Measurements from ENCODE around the gene TMEM132E. TPM values are rescaled to one million over a fixed set of nuclear protein-coding genes. Genes with fewer than 3 reads are reported as not detected.

Gene TMEM132E
- total and polyA plus RNA-seq, 3 donors from 2014 or later = 2.6 to 3.6 (median 3.1) TPM

DNA sequence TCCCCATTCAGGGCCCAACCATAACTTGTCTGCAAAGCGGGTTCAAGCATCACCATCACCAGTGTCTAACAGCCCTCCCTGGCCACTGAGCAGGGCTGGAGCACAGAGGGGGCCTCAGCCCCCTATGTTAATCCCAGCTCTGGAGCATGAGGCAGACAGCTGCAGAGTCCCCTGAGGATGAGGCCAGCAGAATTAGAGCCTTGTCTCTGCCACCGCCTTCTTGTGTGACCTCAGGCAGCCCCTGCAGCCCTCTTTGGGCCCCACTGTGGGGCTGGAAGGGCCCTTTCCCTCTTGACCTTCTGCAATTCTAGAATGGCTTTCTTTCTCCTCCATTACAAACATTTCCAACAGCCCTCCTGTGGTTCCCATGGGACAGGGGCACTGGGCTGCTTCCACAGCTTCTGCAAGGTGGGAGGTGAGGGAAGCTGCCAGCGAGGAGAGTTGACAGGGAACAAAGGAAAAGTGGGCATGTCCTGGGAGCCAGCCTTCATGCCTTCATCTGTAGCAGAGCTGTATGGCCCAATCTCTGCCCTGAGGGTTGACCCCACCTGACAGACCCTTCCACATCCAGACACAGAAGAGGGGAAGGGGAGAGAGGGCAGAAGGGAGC lies 65.7 kb downstream of the TMEM132E start:
- H3K27ac ChIP-seq = no peak overlapping the region
- no peak overlapping the region for H3K4me3 ChIP-seq
- intact Hi-C loops (cut with DNase I; ENCODE audit: low total_unique reads) = no loop called here
- TF ChIP-seq POLR2A (IDR thresholded peaks at IDR 0.05) = no peak
- TF ChIP-seq, protein P1, sequence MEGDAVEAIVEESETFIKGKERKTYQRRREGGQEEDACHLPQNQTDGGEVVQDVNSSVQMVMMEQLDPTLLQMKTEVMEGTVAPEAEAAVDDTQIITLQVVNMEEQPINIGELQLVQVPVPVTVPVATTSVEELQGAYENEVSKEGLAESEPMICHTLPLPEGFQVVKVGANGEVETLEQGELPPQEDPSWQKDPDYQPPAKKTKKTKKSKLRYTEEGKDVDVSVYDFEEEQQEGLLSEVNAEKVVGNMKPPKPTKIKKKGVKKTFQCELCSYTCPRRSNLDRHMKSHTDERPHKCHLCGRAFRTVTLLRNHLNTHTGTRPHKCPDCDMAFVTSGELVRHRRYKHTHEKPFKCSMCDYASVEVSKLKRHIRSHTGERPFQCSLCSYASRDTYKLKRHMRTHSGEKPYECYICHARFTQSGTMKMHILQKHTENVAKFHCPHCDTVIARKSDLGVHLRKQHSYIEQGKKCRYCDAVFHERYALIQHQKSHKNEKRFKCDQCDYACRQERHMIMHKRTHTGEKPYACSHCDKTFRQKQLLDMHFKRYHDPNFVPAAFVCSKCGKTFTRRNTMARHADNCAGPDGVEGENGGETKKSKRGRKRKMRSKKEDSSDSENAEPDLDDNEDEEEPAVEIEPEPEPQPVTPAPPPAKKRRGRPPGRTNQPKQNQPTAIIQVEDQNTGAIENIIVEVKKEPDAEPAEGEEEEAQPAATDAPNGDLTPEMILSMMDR (IDR thresholded peaks at IDR 0.05) = no peak
- H3K9me3 ChIP-seq = no peaks in the 10 kb centered on the region
- WGBS, 2 donors = 77 to 94% methylated on average over 3 of the region's 3 CpGs
- no peak for DNase-seq
- no peaks in the 10 kb centered on the region for H3K4me1 ChIP-seq
- H3K36me3 ChIP-seq (ENCODE audit: low read depth, missing control alignments) = no peaks in the 10 kb centered on the region
- no peaks in the 10 kb centered on the region for H3K27me3 ChIP-seq

DNA sequence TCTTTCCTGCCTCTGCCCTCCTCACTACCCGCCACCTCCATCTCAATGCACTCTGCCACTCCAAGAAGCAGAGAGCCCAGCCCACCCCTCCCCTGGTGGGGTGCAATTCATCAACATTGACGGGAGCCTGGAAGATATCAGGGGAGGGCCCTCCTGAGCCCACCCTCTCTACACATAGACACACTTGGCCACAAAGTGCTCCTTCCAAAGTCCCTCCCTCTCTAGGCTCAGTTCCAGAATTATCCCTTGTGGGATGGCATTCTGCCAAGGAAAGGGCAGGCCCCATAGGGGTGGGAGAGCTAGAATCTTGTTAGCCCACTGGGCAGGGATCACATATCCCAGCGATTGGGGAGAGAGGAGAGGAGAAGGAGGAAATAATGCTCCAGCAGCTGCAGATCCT lies 66.2 kb downstream of the TMEM132E start:
- WGBS, 2 donors = 32 to 56% methylated on average over 3 of the region's 3 CpGs
- intact Hi-C loops (cut with DNase I; ENCODE audit: low total_unique reads) = no loop called here
- no peak for DNase-seq

DNA sequence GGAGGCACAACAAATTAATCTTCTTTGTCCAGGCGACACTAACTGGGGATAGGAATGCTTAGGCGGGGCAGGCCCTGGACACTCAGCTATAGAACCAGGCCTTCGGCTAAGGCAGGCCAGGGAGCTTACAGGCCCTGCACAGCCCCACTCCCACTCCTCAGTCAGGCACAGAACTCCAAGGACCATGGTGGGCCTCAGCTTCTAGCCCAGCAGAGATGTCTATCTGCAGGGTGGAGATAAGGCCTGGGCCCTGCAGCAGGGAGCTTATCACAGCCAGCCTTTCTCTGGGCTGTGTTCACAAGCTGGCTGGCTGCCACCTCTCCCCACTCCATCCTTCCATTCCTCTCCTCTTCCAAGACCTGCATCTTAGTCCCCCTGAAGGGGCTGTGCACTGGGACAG lies 68.1 kb downstream of the TMEM132E start:
- Histone ChIP-seq H3K36me3 (ENCODE audit: low read depth, missing control alignments) (no peaks in the 10 kb centered on the region), H3K4me3 (no peak overlapping the region), H3K9me3 (no peaks in the 10 kb centered on the region), H3K27ac (no peak overlapping the region), H3K4me1 (peaks cover under 1% of the 10 kb centered on the region), H3K27me3 (no peaks in the 10 kb centered on the region)
- TF ChIP-seq, protein P1 (IDR thresholded peaks at IDR 0.05) = no peak
- TF ChIP-seq POLR2A (IDR thresholded peaks at IDR 0.05) = no peak
- intact Hi-C loops (cut with DNase I; ENCODE audit: low total_unique reads) = no loop called here
- WGBS, 2 donors = 74 to 86% methylated on average over 2 to 3 of the region's 3 CpGs
- DNase-seq = no peak

More for the DNA sequence above, 66.2 kb downstream of the TMEM132E start:
- Histone ChIP-seq H3K27ac (no peak overlapping the region), H3K4me3 (no peak overlapping the region), H3K4me1 (no peaks in the 10 kb centered on the region), H3K36me3 (ENCODE audit: low read depth, missing control alignments) (no peaks in the 10 kb centered on the region), H3K27me3 (no peaks in the 10 kb centered on the region), H3K9me3 (no peaks in the 10 kb centered on the region)
- no peak for TF ChIP-seq POLR2A (IDR thresholded peaks at IDR 0.05)
- TF ChIP-seq, protein P1 (IDR thresholded peaks at IDR 0.05) = no peak

DNA sequence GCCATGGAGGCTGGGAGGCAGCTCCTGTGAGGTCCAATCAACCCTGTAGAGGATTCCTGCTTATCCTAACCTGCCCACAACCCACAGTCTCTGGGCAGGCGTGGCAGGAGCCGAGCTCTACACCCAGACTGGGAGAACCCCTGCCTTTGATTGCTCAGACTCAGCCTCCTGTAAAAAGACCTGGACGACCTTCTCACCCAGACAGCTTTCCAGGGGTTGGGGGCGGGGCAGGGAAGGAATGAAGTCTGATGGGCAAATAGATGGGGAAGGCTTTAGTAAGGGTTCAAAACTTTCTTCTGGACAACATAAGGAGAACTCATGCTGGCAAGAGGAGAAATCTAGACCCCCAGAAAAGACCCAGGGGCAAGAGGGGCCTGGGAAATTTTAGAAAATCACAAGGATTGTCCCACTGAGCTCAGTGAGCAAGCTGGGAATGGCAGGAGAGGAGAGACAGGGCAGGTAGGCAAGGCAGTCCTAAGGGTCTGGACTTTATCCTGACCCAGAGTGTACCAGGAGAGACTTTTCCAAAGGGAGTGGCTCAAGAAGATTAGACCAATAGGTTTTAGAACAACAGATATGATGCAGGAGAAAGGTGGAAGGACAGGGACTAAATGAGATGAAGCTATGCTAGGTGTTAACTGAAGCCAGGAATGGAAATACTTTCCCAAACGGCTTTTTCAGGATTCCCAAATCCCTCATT lies 70.8 kb downstream of the TMEM132E start:
- TF ChIP-seq, protein P1 (IDR thresholded peaks at IDR 0.05) = no peak
- intact Hi-C loops (cut with DNase I; ENCODE audit: low total_unique reads) = no loop called here
- 88 to 90% methylated on average over 5 of the region's 5 CpGs for WGBS, 2 donors
- Histone ChIP-seq H3K4me1 (peaks cover 12% of the 10 kb centered on the region), H3K27me3 (no peaks in the 10 kb centered on the region), H3K4me3 (no peak overlapping the region), H3K27ac (no peak overlapping the region), H3K9me3 (no peaks in the 10 kb centered on the region), H3K36me3 (ENCODE audit: low read depth, missing control alignments) (no peaks in the 10 kb centered on the region)
- DNase-seq = no peak

Data from testis (tissue), 3 donors.